Testis (tissue), 2 donors: Measurements from ENCODE around the gene U2AF1L4.

Source experiments
- POLR2A ChIP-seq: fragments of 450-650 bp; IDR thresholded peaks from one replicate; pipeline ENCODE4 v1.6.1; 2017; ENCODE audit warnings: antibody characterized with exemption, mild to moderate bottlenecking, moderate library complexity
- TF ChIP-seq, protein P1 (sequence below), 3 experiments: fragments of 450-650 bp in 2 of 3; fragments of 200-600 bp in 1 of 3; sonication (generic) in 1 of 3; IDR thresholded peaks; one replicate each; pipeline ENCODE4 v1.5.1; 2016 to 2019; ENCODE audit warnings: antibody characterized with exemption in 3 of 3, mild to moderate bottlenecking in 2 of 3, moderate library complexity in 1 of 3

DNA sequence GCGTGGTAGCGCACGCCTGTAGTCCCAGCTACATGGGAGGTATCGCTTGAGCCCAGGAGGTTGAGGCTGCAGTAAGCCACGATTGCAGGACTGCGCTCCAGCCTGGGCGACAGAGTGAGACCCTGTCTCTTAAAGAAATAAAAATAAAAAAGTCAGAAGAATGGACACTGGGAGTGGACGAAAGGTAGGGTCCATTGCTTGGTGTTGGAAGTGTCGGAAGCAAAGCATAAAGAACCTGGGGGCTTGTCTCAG is 29.8 kb upstream of the U2AF1L4 start:
- TF ChIP-seq POLR2A = no peak
- TF ChIP-seq, protein P1, sequence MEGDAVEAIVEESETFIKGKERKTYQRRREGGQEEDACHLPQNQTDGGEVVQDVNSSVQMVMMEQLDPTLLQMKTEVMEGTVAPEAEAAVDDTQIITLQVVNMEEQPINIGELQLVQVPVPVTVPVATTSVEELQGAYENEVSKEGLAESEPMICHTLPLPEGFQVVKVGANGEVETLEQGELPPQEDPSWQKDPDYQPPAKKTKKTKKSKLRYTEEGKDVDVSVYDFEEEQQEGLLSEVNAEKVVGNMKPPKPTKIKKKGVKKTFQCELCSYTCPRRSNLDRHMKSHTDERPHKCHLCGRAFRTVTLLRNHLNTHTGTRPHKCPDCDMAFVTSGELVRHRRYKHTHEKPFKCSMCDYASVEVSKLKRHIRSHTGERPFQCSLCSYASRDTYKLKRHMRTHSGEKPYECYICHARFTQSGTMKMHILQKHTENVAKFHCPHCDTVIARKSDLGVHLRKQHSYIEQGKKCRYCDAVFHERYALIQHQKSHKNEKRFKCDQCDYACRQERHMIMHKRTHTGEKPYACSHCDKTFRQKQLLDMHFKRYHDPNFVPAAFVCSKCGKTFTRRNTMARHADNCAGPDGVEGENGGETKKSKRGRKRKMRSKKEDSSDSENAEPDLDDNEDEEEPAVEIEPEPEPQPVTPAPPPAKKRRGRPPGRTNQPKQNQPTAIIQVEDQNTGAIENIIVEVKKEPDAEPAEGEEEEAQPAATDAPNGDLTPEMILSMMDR (IDR thresholded peaks at IDR 0.05) = no peak
